Epithelial cell of esophagus (primary cell): ENCODE results near the gene ST8SIA6.

Source experiments
- DNase-seq: peaks from one replicate; pipeline ENCODE4 v3.0.0; 2010; ENCODE audit warnings: low read depth
- H3K4me3 ChIP-seq: 2 replicates; pipeline ENCODE4 v1.5.1; 2011; ENCODE audit warnings: mild to moderate bottlenecking, low read length, control low read depth
- TF ChIP-seq, protein P1 (sequence below): IDR thresholded peaks from 2 replicates; pipeline ENCODE4 v1.5.1; 2011; ENCODE audit warnings: low read depth, mild to moderate bottlenecking, low read length, control low read depth, inconsistent platforms; ENCODE audit not compliant: insufficient read depth; ENCODE audit errors: missing control alignments

The ST8SIA6 gene

GRCh38 chr10:17290226-17290625 lies 164.2 kb downstream of the ST8SIA6 start:
- TF ChIP-seq, protein P1, sequence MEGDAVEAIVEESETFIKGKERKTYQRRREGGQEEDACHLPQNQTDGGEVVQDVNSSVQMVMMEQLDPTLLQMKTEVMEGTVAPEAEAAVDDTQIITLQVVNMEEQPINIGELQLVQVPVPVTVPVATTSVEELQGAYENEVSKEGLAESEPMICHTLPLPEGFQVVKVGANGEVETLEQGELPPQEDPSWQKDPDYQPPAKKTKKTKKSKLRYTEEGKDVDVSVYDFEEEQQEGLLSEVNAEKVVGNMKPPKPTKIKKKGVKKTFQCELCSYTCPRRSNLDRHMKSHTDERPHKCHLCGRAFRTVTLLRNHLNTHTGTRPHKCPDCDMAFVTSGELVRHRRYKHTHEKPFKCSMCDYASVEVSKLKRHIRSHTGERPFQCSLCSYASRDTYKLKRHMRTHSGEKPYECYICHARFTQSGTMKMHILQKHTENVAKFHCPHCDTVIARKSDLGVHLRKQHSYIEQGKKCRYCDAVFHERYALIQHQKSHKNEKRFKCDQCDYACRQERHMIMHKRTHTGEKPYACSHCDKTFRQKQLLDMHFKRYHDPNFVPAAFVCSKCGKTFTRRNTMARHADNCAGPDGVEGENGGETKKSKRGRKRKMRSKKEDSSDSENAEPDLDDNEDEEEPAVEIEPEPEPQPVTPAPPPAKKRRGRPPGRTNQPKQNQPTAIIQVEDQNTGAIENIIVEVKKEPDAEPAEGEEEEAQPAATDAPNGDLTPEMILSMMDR, result peak; percentile 64
- H3K4me3 ChIP-seq, result no peak overlapping the region
- DNase-seq, result peak; percentile 66

DNA sequence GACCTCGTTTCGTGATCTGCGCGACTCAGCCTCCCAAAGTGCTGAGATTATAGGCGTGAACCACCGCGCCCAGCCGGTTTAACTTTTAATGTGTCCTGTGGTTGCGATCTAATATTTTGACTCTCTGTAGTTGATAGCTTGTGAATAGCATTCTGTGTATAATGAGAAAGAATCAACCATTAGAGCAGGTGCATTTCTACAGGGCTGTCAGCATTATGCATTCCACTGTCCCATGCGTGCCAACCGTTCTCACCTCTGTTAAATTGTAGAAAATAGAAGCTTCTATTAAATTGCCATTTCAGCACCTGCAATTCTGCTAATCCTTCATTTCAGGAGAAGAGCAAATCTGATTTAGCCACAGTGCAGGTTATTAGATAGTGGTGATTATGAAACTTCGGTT lies 164.6 kb downstream of the ST8SIA6 start:
- TF ChIP-seq, protein P1, result no peak
- no peak for DNase-seq
- no peak overlapping the region for H3K4me3 ChIP-seq

DNA sequence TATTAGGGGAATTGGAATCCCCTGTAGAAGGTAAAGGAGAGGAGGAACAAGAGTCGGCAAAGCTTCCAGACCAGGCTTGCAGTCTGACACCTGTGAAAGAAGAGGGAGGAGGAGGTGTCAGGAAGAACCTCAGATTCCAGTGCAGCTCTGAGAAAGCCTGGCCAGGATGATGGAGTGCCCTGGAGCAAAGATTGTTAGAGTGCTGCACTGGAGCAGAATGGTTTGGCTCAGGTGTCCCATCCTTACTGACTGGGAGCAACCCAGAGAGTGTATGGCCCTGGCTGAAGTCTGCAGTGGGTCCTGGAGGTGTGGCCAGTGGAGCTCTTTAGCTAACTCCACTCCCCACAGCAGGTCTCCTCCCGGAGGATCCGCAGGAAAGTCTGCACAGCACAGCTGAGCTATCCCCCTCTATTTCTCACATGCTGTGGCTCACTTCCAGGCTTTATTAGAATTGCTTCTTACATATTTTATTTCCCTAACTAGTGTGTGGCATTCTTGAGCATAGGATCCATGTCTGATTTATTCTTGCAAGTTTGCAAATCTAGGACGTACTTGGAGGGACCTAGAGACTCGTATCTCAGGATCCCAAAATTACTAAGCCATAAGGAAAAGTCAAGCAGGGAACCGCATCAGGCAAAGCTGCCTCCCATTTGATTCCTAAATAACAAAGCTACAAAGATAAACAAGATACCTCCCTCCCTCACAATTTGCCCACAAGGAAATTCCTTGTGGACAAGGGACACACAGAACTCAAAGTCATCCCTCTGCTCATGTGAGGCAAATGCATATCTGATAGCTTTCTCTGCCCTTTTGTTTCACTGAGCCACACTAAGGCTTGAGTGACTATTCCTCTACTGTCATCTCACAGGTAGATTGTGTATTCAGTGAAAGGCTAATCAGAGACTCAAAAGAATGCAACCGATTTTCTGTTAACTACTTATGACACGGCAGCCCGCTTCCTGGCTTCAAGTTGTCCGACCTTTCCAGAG lies 167.5 kb downstream of the ST8SIA6 start:
- TF ChIP-seq, protein P1, result no peak
- no peak for DNase-seq
- H3K4me3 ChIP-seq, result no peak overlapping the region

- H3K4me3 ChIP-seq, result no peak overlapping the region
- DNase-seq, result no peak
- TF ChIP-seq, protein P1, result no peak
These were observed 172.1 kb downstream of the ST8SIA6 start for GRCh38 chr10:17282311-17282710.

DNA sequence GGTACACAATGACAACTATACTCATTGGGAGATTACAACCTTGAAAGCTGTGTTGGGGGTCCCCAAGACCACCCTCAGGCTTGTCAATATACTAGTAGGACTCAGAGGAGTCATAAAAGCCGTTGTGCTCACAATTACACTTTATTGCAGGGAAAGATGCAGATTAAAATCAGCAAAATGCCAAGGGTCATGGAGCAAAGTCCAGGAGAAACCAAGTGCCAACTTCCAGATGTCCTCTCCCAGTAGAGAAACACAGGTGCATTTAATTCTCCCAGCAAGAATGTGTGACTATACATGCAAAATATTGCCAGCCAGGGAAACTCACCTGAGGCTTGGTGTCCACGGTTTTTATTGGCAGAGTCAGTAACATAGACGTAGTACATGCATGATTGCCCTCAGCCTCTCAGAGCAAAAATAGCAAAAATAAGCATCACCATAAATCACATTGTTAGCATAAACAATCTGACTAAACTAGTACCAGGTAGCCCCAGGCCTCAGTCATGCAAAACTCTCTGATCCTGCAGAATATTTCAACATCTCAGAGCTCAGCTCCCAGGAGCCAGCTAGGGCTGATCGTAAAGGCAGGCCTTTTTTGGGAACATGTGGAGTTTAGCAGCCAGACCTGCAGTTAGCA lies 175.7 kb downstream of the ST8SIA6 start:
- no peak overlapping the region for H3K4me3 ChIP-seq
- TF ChIP-seq, protein P1, result no peak
- DNase-seq, result peak; percentile 50

DNA sequence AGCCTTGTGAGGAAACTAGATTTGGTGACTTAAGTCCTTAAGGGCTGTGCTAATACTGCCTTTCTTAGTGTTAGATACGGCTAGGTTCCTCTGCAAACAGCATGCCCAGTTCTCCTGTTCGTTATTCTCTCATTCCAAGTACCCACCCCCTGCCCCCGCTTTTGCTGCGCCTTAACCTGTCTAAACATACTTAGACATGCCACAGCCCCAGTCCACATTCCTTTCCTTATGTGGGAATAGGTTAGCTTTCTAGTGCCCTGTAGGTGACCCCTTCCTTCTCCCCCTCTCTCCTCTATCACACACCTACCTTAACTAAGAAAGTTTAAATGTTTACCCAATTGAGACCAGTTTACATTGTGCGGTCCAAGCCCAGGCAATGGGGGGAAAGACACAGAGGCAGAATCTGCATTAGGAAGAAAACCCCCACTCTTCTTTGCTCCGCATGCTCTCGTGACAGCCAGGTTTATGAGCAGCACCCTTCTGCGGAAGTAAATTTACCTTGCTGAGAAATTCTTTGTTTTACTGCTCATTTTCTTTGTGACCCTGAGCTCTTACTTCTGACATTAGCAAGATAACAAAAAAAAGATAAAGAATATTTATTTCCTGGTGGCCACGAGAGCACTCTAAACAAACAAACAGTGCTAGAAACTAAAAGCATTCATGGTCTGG lies 177.5 kb downstream of the ST8SIA6 start:
- DNase-seq, result peak; percentile 32
- H3K4me3 ChIP-seq, result no peak overlapping the region
- TF ChIP-seq, protein P1, result no peak
